GM23248 (cell line): ENCODE measurements around the gene LAP3.

ENCODE experiments used
- EZH2 ChIP-seq: fragments of 200-600 bp; sonication (generic); IDR thresholded peaks from 2 replicates; pipeline ENCODE4 v1.6.1; 2018; ENCODE audit warnings: antibody characterized with exemption, mild to moderate bottlenecking; ENCODE audit not compliant: insufficient read depth, poor library complexity, severe bottlenecking
- EZH2phosphoT487 ChIP-seq: fragments of 200-600 bp; sonication (generic); IDR thresholded peaks from 2 replicates; pipeline ENCODE4 v1.6.1; 2018; ENCODE audit warnings: antibody characterized with exemption, moderate library complexity, mild to moderate bottlenecking, low read depth; ENCODE audit not compliant: insufficient read depth

- no peak for TF ChIP-seq EZH2
- no peak for TF ChIP-seq EZH2phosphoT487
These were observed 6.3 kb downstream of the LAP3 start for GRCh38 chr4:17583276-17583675.
